Glutamatergic neuron (in vitro differentiated cells): ENCODE results near the gene UTP4. TPM values are rescaled to one million over a fixed set of nuclear protein-coding genes. Genes with fewer than 3 reads are reported as not detected.

ENCODE experiments used
- DNase-seq: peaks from one replicate; pipeline ENCODE4 v3.0.0; 2022
- H3K27ac Mint-ChIP-seq: one replicate; pipeline ENCODE4 v1.8.0; 2020; ENCODE audit warnings: mild to moderate bottlenecking, mixed read lengths, inconsistent platforms; ENCODE audit not compliant: unreplicated experiment
- H3K27me3 Mint-ChIP-seq: one replicate; pipeline ENCODE4 v1.8.0; 2020; ENCODE audit warnings: mild to moderate bottlenecking, moderate library complexity, mixed read lengths, inconsistent platforms; ENCODE audit not compliant: unreplicated experiment
- H3K36me3 Mint-ChIP-seq: one replicate; pipeline ENCODE4 v1.8.0; 2020; ENCODE audit warnings: mild to moderate bottlenecking, mixed read lengths, inconsistent platforms; ENCODE audit not compliant: unreplicated experiment
- H3K4me1 Mint-ChIP-seq: one replicate; pipeline ENCODE4 v1.8.0; 2020; ENCODE audit warnings: mild to moderate bottlenecking, low read depth, mixed read lengths, inconsistent platforms; ENCODE audit not compliant: unreplicated experiment
- H3K4me3 Mint-ChIP-seq: one replicate; pipeline ENCODE4 v1.8.0; 2020; ENCODE audit warnings: mild to moderate bottlenecking, mixed read lengths, inconsistent platforms; ENCODE audit not compliant: unreplicated experiment
- H3K9me3 Mint-ChIP-seq: one replicate; pipeline ENCODE4 v1.8.0; 2020; ENCODE audit warnings: mild to moderate bottlenecking, moderate library complexity, mixed read lengths, inconsistent platforms; ENCODE audit not compliant: unreplicated experiment
- CTCF ChIP-seq: fragments of 200-600 bp; sonication (generic); IDR thresholded peaks from one replicate; pipeline ENCODE4 v1.5.0; 2021; ENCODE audit not compliant: partially characterized antibody, unreplicated experiment
- total RNA-seq: library from RNA; stranded (reverse); fragmentation: NEBNext Ultra II Directional; extraction: Animal tissue kit (Norgen Biotek cat#: 25700); gene quantifications from one replicate; pipeline ENCODE4 v1.2.1, GENCODE V29; 2021; ENCODE audit not compliant: unreplicated experiment

Gene UTP4
- total RNA-seq, 1 donor from 2014 or later, result 70.7 TPM

GRCh38 chr16:69209735-69210134, 77.3 kb downstream of the UTP4 start:
- DNase-seq, result no peak
- Mint-ChIP-seq H3K27me3 (peaks cover 1% of the 10 kb centered on the region), H3K36me3 (no peaks in the 10 kb centered on the region), H3K27ac (no peak overlapping the region), H3K9me3 (no peaks in the 10 kb centered on the region), H3K4me3 (no peak overlapping the region), H3K4me1 (no peaks in the 10 kb centered on the region)
- TF ChIP-seq CTCF, result no peak

GRCh38 chr16:69217433-69217832, 85.0 kb downstream of the UTP4 start:
- no peaks in the 10 kb centered on the region for H3K27me3 Mint-ChIP-seq
- TF ChIP-seq CTCF, result no peak
- H3K4me1 Mint-ChIP-seq, result peaks cover 6% of the 10 kb centered on the region
- no peaks in the 10 kb centered on the region for H3K36me3 Mint-ChIP-seq
- no peaks in the 10 kb centered on the region for H3K9me3 Mint-ChIP-seq
- no peak for DNase-seq
- no peak overlapping the region for H3K27ac Mint-ChIP-seq
- H3K4me3 Mint-ChIP-seq, result no peak overlapping the region

Other genes starting within 250 kb of the UTP4 start
- gene HAS3, start 27.0 kb upstream of the UTP4 start, total RNA-seq, result 0.42 TPM
- gene CHTF8, start 61 bp upstream of the UTP4 start, total RNA-seq, result 116 TPM
- 26.8 TPM for gene SNTB2, start 54.5 kb downstream of the UTP4 start, total RNA-seq
- 38.9 TPM for gene VPS4A, start 178.7 kb downstream of the UTP4 start, total RNA-seq
- 12.0 TPM for gene PDF, start 197.9 kb downstream of the UTP4 start, total RNA-seq
- gene COG8, start 206.9 kb downstream of the UTP4 start, total RNA-seq, result 51.2 TPM
- gene NIP7, start 207.1 kb downstream of the UTP4 start, total RNA-seq, result 19.6 TPM
- gene TMED6, start 219.1 kb downstream of the UTP4 start, total RNA-seq, result not detected